GM21360 (cell line): ENCODE measurements around the gene RPL12.

Source experiments
- ATAC-seq: cut with Tn5 transposase; IDR thresholded peaks from one replicate; pipeline ENCODE4 v1.9.1; 2021; ENCODE audit warnings: mild to moderate bottlenecking, moderate library complexity; ENCODE audit not compliant: unreplicated experiment

Gene RPL12

GRCh38 chr9:127405344-127406125 lies 45.7 kb downstream of the RPL12 start:
- no peak for ATAC-seq

DNA sequence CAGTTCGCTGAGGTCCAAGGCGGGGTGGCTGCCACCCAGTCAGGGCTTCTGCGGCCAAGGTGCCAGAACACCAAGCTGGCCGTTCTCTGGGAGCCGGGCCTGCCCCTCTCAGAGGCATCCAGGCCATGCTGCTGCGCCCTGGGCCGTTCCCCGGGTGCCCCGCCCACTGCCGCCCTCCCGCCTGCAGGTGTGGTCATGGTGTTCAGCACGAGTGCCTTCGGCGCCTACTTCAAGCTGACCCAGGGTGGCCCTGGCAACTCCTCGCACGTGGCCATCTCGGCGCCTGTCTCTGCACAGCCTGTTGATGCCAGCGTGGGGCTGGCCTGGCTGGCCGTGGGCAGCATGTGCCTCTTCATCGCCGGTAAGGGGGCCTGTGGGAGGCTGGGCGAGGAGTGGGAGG lies 46.6 kb downstream of the RPL12 start:
- no peak for ATAC-seq

DNA sequence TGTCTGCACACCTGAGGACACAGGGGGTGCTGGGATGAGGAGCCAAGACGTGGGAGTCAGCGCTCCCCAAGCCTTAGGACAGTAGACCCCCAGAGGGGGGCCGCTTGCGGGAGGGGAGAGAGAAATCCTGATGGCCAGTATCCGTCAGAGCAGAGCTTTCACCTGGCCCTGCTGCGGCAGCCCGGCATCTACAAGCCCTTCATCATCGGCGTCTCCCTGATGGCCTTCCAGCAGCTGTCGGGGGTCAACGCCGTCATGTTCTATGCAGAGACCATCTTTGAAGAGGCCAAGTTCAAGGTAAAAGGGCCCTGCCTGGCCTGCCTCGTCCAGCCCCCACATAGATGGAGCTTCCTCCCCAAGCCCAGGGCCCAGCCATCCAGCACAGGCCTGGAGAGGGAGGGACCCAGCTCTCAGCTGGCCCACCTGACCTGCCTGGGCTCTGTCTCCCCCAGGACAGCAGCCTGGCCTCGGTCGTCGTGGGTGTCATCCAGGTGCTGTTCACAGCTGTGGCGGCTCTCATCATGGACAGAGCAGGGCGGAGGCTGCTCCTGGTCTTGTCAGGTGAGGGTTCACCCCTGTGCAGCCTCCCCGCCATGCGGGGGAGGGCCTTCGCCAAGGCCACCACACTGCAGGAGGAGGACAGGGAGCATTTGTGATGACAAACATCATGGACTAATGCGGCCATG lies 47.6 kb downstream of the RPL12 start:
- ATAC-seq, result no peak

DNA sequence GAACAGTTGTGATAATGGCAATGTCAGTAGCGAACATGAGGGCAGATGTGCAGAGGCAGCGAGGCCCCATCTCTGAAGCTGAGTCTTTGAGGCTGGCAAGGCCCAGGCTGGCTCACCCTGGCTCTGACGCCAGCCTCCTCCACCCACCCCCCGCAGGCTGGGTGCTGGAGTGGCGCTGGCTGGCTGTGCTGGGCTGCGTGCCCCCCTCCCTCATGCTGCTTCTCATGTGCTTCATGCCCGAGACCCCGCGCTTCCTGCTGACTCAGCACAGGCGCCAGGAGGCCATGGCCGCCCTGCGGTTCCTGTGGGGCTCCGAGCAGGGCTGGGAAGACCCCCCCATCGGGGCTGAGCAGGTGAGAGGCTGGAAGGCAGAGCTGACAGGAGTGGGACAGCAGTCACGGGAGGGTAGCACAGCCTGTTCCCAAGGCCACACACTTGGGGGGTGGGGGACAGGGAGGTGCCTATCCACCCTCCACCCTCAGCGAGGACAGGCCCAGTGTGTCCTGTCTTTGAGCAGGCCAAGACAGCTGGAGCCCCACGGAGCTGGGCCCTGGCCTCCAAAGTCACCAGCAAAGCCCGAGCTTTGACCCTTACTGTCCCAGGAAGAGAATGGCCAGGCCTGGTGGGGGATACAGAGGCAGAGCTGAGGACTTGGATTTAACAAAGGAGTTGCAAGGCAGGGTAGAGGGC lies 48.7 kb downstream of the RPL12 start:
- no peak for ATAC-seq

- ATAC-seq, result no peak
Measured at GRCh38 chr9:127399736-127400269, 51.4 kb downstream of the RPL12 start.

DNA sequence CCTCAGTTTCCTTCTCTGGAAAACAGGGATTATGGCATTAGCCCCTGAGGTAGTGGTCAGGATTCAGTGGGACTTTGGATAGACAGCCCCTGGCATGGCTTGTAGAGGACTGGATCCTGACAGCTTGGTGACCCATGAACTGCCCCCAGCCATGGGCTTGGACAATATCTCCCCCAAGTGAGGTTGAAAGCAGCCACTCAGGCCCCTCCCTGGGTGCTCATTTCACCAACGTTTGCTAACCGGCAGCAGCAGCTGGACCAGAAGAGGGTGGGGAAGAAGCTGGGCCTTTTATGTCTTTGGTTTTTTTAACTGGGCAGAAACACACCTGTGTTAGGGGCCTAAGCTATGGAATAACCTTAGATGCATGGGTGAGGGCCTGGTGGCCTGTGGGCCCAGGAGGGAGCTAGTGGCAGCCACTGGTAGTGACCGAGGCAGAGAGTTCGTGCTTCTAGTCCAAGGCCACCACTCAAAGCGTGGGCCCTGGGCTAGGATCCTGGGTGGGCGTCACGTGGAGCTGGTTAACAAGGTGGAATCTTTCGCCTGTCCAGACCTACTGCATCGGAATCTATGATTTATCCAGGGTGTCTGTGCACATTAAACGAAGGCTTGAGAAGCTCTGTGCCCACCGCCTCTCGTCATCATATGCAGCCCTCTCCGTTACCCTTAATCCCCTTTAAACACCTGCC lies 52.3 kb downstream of the RPL12 start:
- ATAC-seq, result no peak

GRCh38 chr9:127398275-127398647 lies 52.9 kb downstream of the RPL12 start:
- ATAC-seq, result no peak
